HG02943 (cell line): ENCODE data around the gene ODAPH.
"Not testable (repeated sequence)": the region's sequence is repeated elsewhere in the genome, so short reads cannot be mapped to it uniquely, and the experiment has no call there.

Experiments
- ATAC-seq: cut with Tn5 transposase; IDR thresholded peaks from one replicate; pipeline ENCODE4 v1.9.1; 2021; ENCODE audit warnings: mild to moderate bottlenecking, low read depth, moderate library complexity; ENCODE audit not compliant: unreplicated experiment

Gene ODAPH

DNA sequence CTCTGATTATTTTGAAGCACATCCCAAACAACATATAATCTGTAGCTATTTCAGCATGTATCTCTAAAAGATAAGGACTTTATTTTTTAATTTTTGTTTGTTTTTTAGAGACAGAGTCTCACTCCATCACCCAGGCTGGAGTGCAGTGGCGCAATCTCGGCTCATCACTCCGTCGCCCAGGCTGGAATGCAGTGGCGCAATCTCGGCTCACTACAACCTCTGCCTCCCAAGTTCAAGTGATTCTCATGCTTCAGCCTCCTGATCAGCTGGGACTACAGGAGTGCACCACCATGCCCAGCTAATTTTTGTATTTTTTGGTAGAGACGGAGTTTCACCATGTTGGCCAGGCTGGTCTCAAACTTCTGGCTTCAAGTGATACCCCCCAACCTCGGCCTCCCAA, 11.6 kb upstream of the ODAPH start:
- not testable (repeated sequence) for ATAC-seq

DNA sequence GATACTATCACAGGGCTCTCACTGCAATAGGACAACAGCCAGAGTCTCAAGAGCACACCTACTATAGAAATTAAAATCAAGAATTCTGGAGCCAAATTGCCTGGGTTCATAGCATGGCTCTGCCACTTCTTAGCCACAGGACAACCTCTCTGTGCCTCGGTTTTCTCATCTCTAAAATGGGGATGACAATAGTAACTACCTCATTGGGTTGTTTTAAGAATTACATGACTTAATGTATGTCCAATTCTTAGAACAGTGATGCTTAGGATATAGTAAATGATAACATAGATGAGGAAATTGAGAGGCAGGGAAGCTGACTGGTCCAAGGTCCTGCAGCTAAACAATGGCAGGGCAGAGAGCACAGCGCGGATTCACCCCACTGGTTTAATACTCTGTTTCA, 11.0 kb upstream of the ODAPH start:
- ATAC-seq = no peak

DNA sequence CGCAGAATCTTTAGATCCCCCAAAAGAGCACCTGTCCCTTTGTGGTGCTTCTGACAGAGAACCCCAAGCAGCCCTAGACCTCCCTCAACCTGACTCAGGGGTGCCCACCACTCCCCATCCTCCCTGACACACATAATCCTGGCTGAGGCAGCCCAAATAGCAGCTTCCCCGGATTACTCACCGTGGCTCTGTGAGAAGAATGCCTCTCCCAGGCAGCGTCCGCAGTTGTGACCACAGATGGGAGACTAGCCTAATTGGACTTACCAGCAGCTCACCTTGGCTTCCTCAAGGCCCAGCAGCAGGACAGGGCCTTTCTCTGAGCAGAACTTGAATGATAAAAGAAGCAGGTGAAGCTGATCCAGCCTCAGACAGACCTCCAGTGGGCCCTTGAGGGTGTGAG, 10.3 kb upstream of the ODAPH start:
- no peak for ATAC-seq

DNA sequence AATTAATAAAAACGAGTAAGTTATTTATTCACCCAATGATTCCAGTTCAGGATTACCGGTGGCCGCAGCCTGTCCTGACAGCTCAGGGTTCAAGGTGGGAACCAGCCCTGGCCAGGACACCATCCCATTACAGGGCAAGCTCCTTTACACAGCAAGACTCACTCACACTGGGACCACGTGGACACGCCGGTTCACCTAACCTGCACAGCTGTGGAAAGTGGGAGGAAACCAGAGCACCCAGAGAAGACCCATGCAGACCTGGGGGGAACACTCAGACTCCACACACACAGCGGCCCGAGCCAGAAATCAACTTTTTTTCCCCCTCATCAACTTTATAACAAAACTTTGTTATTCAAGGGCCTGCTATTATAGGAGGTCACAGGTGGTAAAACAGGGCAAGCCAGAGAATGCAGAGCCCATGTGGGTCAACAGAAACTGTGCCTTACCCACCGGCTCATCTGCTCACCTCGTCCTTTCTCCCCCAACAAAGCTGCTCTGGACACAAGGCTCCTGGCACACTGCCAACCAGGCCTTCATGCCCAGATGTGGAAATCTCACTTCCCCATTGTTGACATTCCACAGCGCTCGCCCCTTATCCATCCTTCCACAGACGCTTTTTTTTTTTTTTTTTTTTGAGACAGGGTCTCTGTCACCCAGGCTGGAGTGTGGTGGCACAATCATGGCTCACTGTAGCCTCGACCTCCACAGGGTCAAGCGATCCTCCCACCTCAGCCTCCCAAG, 8.0 kb upstream of the ODAPH start:
- ATAC-seq = no peak

DNA sequence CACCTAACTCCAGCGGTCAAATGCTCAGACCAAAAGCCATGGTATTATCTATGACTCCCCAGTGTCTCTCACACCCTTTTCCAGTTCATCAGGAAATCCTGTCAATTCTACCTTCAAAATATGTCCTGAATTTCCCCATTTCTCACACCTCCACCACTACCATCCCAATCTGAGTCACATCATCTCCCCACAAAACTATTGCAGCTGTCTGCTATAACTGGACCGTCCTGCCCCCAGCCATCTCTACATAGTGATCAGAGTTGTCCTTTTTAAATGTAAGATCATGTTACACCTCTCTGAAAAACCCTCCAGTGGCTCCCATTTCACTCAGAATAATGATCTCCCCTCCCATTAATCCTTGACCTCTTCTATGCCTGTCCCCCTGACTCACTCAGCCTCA, 6.8 kb upstream of the ODAPH start:
- ATAC-seq = no peak

DNA sequence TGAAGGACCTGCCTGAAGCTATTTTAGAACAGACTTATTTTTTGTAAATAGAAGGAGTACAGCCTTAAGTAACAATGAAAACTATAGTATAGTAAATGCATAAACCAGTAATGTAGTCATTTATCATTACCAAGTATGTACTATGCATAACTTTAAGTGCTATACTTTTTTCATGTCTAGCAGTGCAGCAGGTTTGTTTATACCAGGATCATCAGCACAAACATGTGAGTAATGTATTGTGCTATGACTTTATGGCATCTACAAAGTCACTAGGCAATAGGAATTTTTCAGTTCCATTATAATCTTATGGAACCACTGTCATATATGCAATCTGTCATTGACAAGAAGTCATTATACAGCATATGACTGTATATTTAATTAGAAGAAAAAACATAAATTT, 3.4 kb upstream of the ODAPH start:
- ATAC-seq = no peak

DNA sequence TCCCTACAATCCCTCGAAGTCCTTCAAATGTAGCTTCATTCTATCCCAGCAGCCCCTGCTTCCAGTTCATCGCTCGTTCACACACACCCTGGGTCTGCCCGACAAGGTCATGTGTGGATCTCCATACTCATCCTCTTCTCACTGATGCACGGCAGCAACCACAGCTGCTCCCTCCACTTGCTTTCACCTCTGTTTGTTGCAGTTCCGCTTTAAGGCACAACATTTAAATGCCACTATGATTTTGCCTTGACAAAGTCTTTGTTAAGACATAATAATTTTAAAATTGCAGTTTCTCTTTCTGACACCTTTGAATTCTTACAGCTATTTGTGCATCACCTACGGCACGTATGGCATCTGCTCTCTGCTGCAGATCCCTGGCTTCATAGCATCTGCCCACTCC, 1.8 kb downstream of the ODAPH start:
- ATAC-seq = no peak

DNA sequence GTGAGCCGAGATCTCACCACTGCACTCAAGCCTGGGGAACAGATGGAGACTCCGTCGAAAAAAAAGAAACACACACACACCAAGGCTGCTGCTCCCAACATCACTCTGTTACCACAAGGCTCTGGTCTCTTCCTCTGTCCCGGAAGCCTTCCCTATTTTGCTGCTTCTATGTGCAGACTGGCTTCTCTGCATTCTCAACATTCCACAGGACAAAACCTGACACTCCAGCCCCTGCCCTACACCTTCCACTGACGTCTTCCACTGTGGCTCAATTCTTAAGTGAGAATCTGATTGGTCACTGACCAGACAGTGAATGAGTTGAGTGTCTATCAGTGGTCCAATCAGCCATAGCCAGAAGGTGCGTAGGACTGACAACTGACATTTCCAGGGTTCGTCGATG, 5.9 kb downstream of the ODAPH start:
- ATAC-seq = no peak

DNA sequence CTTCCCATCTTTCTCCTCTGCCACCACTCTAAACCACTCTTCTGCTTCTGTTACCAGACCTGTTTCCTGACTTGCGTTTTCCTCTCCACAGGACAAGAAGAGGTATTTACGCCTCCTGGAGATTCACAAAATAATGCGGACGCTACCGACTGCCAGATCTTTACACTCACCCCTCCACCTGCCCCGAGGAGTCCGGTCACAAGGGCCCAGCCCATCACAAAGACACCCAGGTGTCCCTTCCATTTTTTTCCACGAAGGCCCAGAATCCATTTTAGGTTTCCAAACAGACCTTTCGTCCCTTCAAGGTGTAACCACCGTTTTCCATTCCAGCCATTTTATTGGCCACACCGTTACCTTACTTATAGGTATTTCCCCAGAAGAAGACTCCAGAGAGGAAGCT, 8.2 kb downstream of the ODAPH start:
- no peak for ATAC-seq

DNA sequence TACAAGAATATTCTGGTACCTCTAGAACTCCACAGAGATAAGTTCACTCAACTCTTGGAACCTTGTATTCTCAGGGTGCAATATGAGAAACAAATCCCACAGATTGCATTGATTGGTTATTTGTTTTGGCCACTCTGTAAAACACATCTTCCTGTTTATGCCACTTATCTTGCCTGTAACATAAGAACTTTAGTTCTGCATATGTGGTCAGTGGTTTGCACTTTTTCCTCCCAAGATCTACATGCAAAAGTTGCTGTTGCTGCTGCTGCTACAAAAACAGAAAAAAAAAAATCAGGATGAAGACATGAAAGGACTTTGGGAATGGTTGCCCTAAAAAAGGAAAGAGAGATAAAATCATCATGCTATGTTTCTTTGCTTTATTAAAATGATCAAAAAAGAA, 9.6 kb downstream of the ODAPH start:
- ATAC-seq = no peak

DNA sequence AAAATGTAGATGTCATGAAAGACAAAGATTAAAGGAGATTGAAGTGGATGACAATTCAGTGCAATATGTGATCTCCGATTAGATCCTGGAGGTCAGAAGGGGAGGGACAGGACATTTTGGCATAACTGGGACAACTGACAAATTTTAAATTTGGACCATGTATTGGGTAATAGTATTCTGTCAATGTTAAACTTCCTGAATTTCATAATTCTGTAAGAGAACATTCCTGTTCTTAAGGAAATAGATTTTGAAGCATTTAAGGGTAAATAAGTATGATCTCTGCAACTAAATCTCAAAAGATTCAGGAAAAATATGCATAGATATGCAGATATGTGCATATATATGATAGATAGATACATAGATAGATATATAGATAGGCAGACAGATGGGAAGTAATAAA, 11.0 kb downstream of the ODAPH start:
- no peak for ATAC-seq

DNA sequence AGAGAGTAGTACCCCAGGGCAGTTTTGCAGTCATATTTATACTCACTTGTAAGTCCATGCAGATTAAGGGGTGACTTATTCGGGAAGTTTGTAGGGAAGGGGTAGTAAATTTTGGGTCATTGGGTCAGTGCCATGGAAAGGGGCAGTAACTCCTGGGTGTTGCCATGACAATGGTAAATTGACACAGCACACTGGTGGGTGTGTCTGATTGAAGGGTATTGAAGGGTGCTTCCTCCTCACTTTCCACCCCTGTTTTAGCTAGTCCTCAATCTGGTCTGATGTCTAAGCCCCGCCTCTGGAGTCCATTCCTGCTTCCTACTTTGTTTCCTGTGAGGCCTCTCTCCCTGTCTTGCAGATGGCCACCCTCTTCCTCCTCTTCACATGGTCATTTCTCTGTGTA, 11.9 kb downstream of the ODAPH start:
- ATAC-seq = no peak

DNA sequence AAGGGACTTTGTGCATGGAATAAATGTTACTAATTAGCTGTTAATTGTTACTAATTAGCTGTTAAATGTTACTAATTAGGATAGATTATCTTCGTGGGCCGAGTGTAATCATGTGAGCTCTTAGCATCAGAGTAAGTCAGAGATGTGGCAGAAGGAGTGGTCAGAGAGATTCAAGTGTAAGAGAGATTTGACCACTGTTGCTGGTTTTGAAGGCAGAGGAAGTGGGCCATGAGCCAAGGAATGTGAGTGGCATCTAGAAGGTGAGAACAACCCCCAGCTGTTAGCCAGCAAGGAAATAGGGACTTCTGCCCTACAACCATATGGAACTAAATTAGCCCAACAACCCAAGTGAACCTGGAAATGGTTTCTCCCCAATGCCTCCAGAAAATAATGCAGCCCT, 28.2 kb downstream of the ODAPH start:
- ATAC-seq = no peak

DNA sequence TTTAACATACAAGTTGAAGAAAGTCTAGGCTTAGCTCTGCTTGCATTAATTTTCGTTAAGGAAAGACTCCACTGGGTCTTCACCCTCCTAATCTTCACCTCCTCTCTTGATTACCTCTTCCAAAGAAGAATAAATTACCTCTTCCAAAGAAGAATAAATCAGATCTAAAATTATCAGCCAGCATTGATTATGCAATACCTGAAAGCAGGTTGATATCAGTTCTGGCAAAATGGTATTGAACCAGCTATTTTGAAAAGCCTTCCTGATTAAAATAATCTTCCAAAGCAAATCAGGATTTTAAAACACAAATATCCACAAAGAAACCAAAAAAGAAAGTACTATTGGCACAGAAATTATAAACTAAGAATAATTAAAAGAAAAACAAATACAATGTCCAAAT, 37.5 kb downstream of the ODAPH start:
- ATAC-seq = no peak

DNA sequence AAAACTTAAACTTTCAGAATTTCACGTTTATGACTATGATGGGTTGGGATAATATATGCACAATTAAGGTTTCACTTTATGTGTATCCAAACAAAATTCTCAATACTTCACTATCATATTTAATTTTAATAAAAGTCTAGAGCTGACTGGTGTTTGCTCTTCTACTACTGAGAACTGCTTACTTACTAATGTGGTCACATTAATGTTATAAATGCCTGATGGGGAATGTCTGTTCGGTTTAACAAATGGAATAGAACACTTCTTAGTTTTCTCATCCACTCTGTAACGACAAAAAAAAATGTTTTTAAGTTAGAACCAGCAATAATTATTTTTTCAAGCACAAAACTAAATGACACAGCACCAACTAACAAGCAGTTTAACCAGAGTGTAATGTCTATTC, 40.2 kb downstream of the ODAPH start:
- ATAC-seq = no peak

DNA sequence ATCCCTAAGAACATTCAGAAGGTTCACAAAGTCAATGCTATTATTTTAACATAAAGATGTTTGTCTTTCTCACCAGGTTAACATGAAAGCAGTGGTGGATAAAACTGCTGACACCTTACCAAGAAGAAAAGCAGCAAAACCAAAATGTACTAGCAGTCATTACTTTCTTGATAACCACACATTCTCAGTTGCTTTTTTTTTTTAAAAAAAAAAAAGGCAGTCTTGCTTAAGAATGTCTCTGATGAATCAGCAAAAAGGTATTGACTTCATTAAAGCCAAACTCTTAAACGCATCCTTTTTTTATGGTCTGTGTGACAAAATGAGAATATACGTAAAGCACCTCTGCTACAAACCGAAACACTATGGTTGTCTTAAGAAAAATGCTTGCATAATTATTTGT, 42.5 kb downstream of the ODAPH start:
- no peak for ATAC-seq

DNA sequence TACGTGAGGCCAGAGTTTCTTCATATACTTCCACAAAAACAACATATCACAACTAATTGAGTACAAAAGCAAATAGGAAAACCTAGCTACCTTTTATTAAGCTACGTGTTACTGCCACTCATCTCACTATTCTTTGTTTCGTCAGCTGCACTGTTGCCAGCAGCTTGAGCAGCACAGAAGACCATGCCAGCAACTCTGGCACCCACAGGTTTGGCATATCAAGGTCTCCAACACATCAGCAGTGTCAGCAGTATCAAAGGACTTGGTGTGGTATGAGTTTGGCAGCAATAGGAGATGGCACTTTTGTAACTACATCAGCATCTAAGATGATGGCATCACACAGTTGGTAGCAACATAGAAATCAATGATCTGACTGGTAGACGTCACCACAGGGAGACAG, 43.8 kb downstream of the ODAPH start:
- ATAC-seq = no peak

DNA sequence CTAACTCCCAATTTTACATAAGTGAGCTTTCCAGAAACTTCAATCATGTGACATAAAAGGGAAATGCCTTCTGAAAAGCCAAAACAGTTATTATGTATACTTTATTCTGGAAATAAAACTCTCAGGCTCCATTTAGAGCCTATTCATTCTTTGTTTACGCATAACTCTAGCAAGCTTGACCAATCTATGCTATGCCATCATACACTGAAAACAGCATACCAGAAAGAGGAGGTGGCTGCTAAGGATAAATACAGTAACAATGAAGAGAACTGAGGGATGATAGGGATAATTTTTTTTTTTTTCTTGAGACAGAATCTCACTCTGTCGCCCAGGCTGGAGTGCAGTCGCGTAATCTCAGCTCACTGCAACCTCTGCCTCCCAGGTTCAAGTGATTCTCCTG, 50.1 kb downstream of the ODAPH start:
- no peak for ATAC-seq

DNA sequence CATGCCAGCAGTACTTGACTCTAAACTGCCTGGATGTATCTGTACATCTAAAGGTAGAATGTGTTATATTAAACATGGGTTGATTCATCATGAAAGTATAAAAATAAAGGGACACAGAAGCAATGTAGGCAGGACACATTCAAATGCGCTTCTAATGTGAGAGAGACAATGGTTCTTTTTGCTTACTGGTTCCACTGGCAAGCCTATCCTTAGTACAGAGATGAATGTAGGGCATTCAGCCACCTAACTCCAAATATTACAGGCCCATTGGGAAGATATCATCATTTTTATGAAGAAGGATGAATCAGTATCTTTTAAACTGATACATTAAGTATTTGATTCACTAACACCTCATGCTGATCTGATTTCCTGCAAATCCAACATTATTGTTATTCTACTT, 56.4 kb downstream of the ODAPH start:
- ATAC-seq = no peak
